CD4-positive, alpha-beta memory T cell (primary cell): ENCODE data around the gene MAP7. TPM values are rescaled to one million over a fixed set of nuclear protein-coding genes. Genes with fewer than 3 reads are reported as not detected.
"Not testable (repeated sequence)": the region's sequence is repeated elsewhere in the genome, so short reads cannot be mapped to it uniquely, and the experiment has no call there.

Experiments used
- CTCF ChIA-PET: fragments of 350-600 bp; sonication (Branson Sonifier 250); formaldehyde crosslinking; loops from one replicate; lab custom pipeline; 2021; ENCODE audit warnings: inconsistent platforms; ENCODE audit not compliant: partially characterized antibody; lab: Charles Lee
- POLR2A ChIA-PET: fragments of 350-600 bp; sonication (Branson Sonifier 250); formaldehyde crosslinking; loops from one replicate; lab custom pipeline; 2021; ENCODE audit not compliant: partially characterized antibody; lab: Charles Lee
- DNase-seq, 5 donors: peaks; one replicate each; pipeline versions ENCODE4 v3.0.0 to v3.0.0-alpha.2; 2020 to 2022; ENCODE audit warnings: mixed read lengths in 1 of 5
- H3K27ac ChIP-seq: one replicate; pipeline ENCODE4 v1.7.0; 2013; ENCODE audit warnings: low read depth, low read length
- H3K27me3 ChIP-seq: 2 replicates; pipeline ENCODE4 v1.7.0; 2013; ENCODE audit warnings: mild to moderate bottlenecking, low read length, moderate library complexity; ENCODE audit not compliant: insufficient read depth
- H3K36me3 ChIP-seq: 2 replicates; pipeline ENCODE4 v1.7.0; 2013; ENCODE audit warnings: mild to moderate bottlenecking, low read length, moderate library complexity; ENCODE audit not compliant: insufficient read depth
- H3K4me1 ChIP-seq: 2 replicates; pipeline ENCODE4 v1.7.0; 2013; ENCODE audit warnings: mild to moderate bottlenecking, low read length, moderate library complexity; ENCODE audit not compliant: insufficient read depth
- H3K4me3 ChIP-seq, 2 donors: one replicate each; pipeline ENCODE4 v1.7.0; 2013; ENCODE audit warnings: low read length in 2 of 2, mild to moderate bottlenecking in 1 of 2
- H3K9me3 ChIP-seq, 2 donors: one replicate each; pipeline ENCODE4 v1.7.0; 2013; ENCODE audit warnings: low read length in 2 of 2, control low read depth in 1 of 2; ENCODE audit not compliant: control insufficient read depth in 1 of 2
- H3K27ac Mint-ChIP-seq, 7 donors: one replicate each; pipeline ENCODE4 v1.8.0; 2020 to 2021; ENCODE audit warnings: mixed read lengths in 7 of 7, mild to moderate bottlenecking in 6 of 7, inconsistent platforms in 3 of 7, moderate library complexity in 3 of 7
- H3K27me3 Mint-ChIP-seq, 2 donors: one replicate each; pipeline ENCODE4 v1.8.0; 2020 to 2021; ENCODE audit warnings: mixed read lengths in 2 of 2
- H3K36me3 Mint-ChIP-seq, 2 donors: one replicate each; pipeline ENCODE4 v1.8.0; 2020 to 2021; ENCODE audit warnings: mixed read lengths in 2 of 2, inconsistent platforms in 1 of 2, mild to moderate bottlenecking in 1 of 2
- H3K4me1 Mint-ChIP-seq, 4 donors: one replicate each; pipeline ENCODE4 v1.8.0; 2020 to 2021; ENCODE audit warnings: mixed read lengths in 4 of 4, mild to moderate bottlenecking in 1 of 4
- H3K4me3 Mint-ChIP-seq, 8 donors: one replicate each; pipeline ENCODE4 v1.8.0; 2020 to 2021; ENCODE audit warnings: mixed read lengths in 8 of 8, mild to moderate bottlenecking in 7 of 8, moderate library complexity in 6 of 8, inconsistent platforms in 3 of 8
- H3K9me3 Mint-ChIP-seq, 8 donors: one replicate each; pipeline ENCODE4 v1.8.0; 2020 to 2021; ENCODE audit warnings: mixed read lengths in 8 of 8, mild to moderate bottlenecking in 5 of 8, inconsistent platforms in 3 of 8, moderate library complexity in 1 of 8
- intact Hi-C: fragments of 100-400 bp; cut with micrococcal nuclease; formaldehyde crosslinking; loops from one replicate; pipeline ENCODE4 v1.15.1; 2023
- polyA plus RNA-seq, 2 donors: library from polyadenylated mRNA; unstranded; fragments of 300-500 nt; fragmentation: Illumina TruSeq; gene quantifications; one replicate each; pipeline ENCODE4 v1.2.3, GENCODE V29; 2021
- total RNA-seq, 2 experiments: library from RNA; stranded (reverse); gene quantifications; one replicate each; pipeline ENCODE4 v1.2.3, GENCODE V29; 2021

MAP7 gene
- total and polyA plus RNA-seq, 4 experiments from 2014 or later: 0.55 to 1.5 (median 0.65) TPM

- intact Hi-C loops: no loop called here
- H3K27ac Mint-ChIP-seq: no peak overlapping the region
- POLR2A ChIA-PET: no interaction called here
- H3K36me3 Mint-ChIP-seq: no peaks in the 10 kb centered on the region
- no peaks in the 10 kb centered on the region for H3K9me3 ChIP-seq
- no peaks in the 10 kb centered on the region for H3K4me1 ChIP-seq
- no peak for DNase-seq
- H3K27me3 ChIP-seq: no peaks in the 10 kb centered on the region
- no peak overlapping the region for H3K27ac ChIP-seq
- H3K4me3 Mint-ChIP-seq: no peak overlapping the region
- no peaks in the 10 kb centered on the region for H3K4me1 Mint-ChIP-seq
- no peaks in the 10 kb centered on the region for H3K9me3 Mint-ChIP-seq
- H3K27me3 Mint-ChIP-seq: peaks cover 0 to 2% of the 10 kb centered on the region in 2 donors
- H3K4me3 ChIP-seq: no peak overlapping the region
- H3K36me3 ChIP-seq: no peaks in the 10 kb centered on the region
- CTCF ChIA-PET: interaction anchor here (0.7 kb wide), 1 partner anchor 9 kb away, joined by 3 read pairs; no protein-coding TSS in a partner anchor
Observed at GRCh38 chr6:136309171-136309570, 241.1 kb downstream of the MAP7 start.

DNA sequence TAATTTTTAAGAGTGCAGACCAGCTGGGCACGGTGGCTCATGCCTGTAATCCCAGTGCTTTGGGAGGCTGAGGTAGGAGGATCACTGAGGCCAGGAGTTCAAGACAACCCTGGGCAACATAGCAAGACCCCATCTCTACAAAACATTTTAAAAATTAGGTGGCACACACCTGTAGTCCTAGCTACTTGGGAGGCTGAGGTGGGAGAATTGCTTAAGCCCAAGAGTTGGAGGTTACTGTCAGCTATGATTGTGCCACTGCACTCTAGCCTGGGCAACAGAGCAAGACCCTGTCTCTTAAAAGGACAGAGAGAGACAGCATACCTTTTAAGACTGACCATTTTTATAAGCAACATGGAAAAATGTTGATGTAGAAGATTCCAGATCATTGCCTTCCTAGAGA lies 241.8 kb downstream of the MAP7 start:
- H3K4me1 ChIP-seq, H3K4me3 ChIP-seq, H3K27ac Mint-ChIP-seq, H3K27me3 Mint-ChIP-seq, H3K9me3 ChIP-seq, H3K36me3 ChIP-seq, H3K27ac ChIP-seq, H3K9me3 Mint-ChIP-seq, H3K36me3 Mint-ChIP-seq, H3K4me1 Mint-ChIP-seq, DNase-seq, H3K4me3 Mint-ChIP-seq, intact Hi-C loops, H3K27me3 ChIP-seq: not testable (repeated sequence)
- ChIA-PET POLR2A (interaction anchor here (1.0 to 1.3 kb wide), 2 partner anchors 18 to 768 kb away, joined by 3 to 4 read pairs; partner anchors contain the start of gene BCLAF1), CTCF (interaction anchor here (0.6 kb wide), 1 partner anchor 230 kb away, joined by 4 read pairs; no protein-coding TSS in a partner anchor)

DNA sequence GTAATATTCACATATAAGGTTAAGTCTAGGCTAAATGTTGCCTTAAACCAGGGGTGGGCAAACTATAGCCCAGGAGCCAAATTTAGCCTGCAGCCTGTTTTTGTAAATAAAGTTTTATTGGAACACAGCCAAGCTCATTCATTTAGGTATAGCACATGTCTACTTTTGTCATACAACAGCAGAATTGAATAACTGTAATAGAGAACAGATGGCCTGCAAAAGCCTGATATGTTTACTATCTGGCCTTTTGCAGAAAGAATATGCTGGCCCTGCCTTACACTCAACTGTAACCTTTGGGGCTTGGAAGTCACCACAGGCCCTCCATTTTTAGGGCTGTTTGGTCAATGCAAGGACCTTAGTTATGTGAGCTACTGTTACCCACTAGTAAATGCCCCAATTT lies 242.9 kb downstream of the MAP7 start:
- no peak for DNase-seq
- no peak overlapping the region for H3K4me3 Mint-ChIP-seq
- H3K27ac ChIP-seq: no peak overlapping the region
- H3K4me1 Mint-ChIP-seq: no peaks in the 10 kb centered on the region
- intact Hi-C loops: no loop called here
- no peak overlapping the region for H3K27ac Mint-ChIP-seq
- POLR2A ChIA-PET: no interaction called here
- no peaks in the 10 kb centered on the region for H3K4me1 ChIP-seq
- H3K4me3 ChIP-seq: no peak overlapping the region
- H3K9me3 Mint-ChIP-seq: peaks cover 0 to 5% (median 2%) of the 10 kb centered on the region in 8 donors
- no peaks in the 10 kb centered on the region for H3K9me3 ChIP-seq
- peaks cover 0 to 2% of the 10 kb centered on the region in 2 donors for H3K27me3 Mint-ChIP-seq
- no peaks in the 10 kb centered on the region for H3K27me3 ChIP-seq
- no peaks in the 10 kb centered on the region for H3K36me3 ChIP-seq
- H3K36me3 Mint-ChIP-seq: no peaks in the 10 kb centered on the region
- CTCF ChIA-PET: interaction anchor here (1.4 kb wide), 1 partner anchor 10 kb away, joined by 4 read pairs; no protein-coding TSS in a partner anchor

DNA sequence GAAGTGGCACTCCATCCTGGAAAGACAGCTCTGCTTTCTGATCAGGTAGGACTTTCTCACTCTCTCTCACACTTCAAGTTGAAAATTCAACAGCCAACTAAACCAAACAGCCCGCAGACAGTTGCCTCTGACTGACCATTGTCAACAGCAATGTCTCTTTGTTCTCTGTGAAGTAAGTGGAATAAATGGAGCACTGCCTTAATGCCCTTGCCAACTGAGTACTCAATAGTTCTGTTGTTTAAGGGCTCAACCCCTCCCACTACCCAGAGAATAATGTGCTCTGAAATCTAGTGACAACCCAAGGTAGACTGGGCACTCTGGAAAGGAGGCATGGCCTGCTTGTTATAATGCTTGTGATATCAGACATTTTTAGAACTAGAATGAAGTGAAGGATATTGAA lies 243.8 kb downstream of the MAP7 start:
- peaks cover 0 to 5% (median 2%) of the 10 kb centered on the region in 8 donors for H3K9me3 Mint-ChIP-seq
- DNase-seq: no peak
- intact Hi-C loops: no loop called here
- ChIA-PET POLR2A (no interaction called here), CTCF (no interaction called here)
- Histone ChIP-seq H3K9me3 (no peaks in the 10 kb centered on the region), H3K27ac (no peak overlapping the region), H3K4me3 (no peak overlapping the region), H3K4me1 (no peaks in the 10 kb centered on the region), H3K27me3 (no peaks in the 10 kb centered on the region), H3K36me3 (no peaks in the 10 kb centered on the region)
- H3K27me3 Mint-ChIP-seq: no peaks in the 10 kb centered on the region
- H3K4me3 Mint-ChIP-seq: no peak overlapping the region
- H3K36me3 Mint-ChIP-seq: no peaks in the 10 kb centered on the region
- H3K4me1 Mint-ChIP-seq: no peaks in the 10 kb centered on the region
- peak overlapping the region in 1 of 7 donors; percentile 73 for H3K27ac Mint-ChIP-seq

GRCh38 chr6:136304410-136304809 lies 245.8 kb downstream of the MAP7 start:
- intact Hi-C loops: no loop called here
- ChIA-PET POLR2A (interaction anchor here (2.3 kb wide), 1 partner anchor 14 kb away, joined by 7 read pairs; the partner anchor contains the start of gene BCLAF1), CTCF (no interaction called here)
- Mint-ChIP-seq H3K36me3 (no peaks in the 10 kb centered on the region), H3K27me3 (peaks cover 0 to 2% of the 10 kb centered on the region in 2 donors), H3K9me3 (peaks cover 0 to 5% (median 2%) of the 10 kb centered on the region in 8 donors), H3K4me3 (no peak overlapping the region), H3K27ac (no peak overlapping the region), H3K4me1 (no peaks in the 10 kb centered on the region)
- Histone ChIP-seq H3K4me1 (no peaks in the 10 kb centered on the region), H3K27ac (no peak overlapping the region), H3K36me3 (no peaks in the 10 kb centered on the region), H3K9me3 (no peaks in the 10 kb centered on the region), H3K27me3 (no peaks in the 10 kb centered on the region), H3K4me3 (no peak overlapping the region)
- no peak for DNase-seq

- Histone ChIP-seq H3K36me3 (no peaks in the 10 kb centered on the region), H3K27ac (no peak overlapping the region), H3K9me3 (no peaks in the 10 kb centered on the region), H3K4me3 (no peak overlapping the region), H3K27me3 (no peaks in the 10 kb centered on the region), H3K4me1 (no peaks in the 10 kb centered on the region)
- ChIA-PET POLR2A (interaction anchor here (2.3 kb wide), 1 partner anchor 13 kb away, joined by 7 read pairs; the partner anchor contains the start of gene BCLAF1), CTCF (no interaction called here)
- H3K9me3 Mint-ChIP-seq: peaks cover 0 to 5% (median 2%) of the 10 kb centered on the region in 8 donors
- no peak for DNase-seq
- no peak overlapping the region for H3K4me3 Mint-ChIP-seq
- no peak overlapping the region for H3K27ac Mint-ChIP-seq
- H3K36me3 Mint-ChIP-seq: no peaks in the 10 kb centered on the region
- peaks cover 0 to 2% of the 10 kb centered on the region in 2 donors for H3K27me3 Mint-ChIP-seq
- intact Hi-C loops: no loop called here
- H3K4me1 Mint-ChIP-seq: no peaks in the 10 kb centered on the region
Observed at GRCh38 chr6:136303516-136303915, 246.7 kb downstream of the MAP7 start.

GRCh38 chr6:136294621-136295020 lies 255.6 kb downstream of the MAP7 start:
- peaks cover 2 to 25% (median 19%) of the 10 kb centered on the region in 4 donors for H3K4me1 Mint-ChIP-seq
- Histone ChIP-seq H3K27me3 (no peaks in the 10 kb centered on the region), H3K9me3 (no peaks in the 10 kb centered on the region), H3K36me3 (no peaks in the 10 kb centered on the region), H3K27ac (no peak overlapping the region), H3K4me1 (peaks cover 22% of the 10 kb centered on the region), H3K4me3 (no peak overlapping the region)
- peak overlapping the region in 4 of 7 donors; percentile 17 to 46 (median 32) for H3K27ac Mint-ChIP-seq
- intact Hi-C loops: no loop called here
- H3K9me3 Mint-ChIP-seq: peaks cover 0 to under 1% (median 0%) of the 10 kb centered on the region in 8 donors
- no peak overlapping the region for H3K4me3 Mint-ChIP-seq
- ChIA-PET CTCF (interaction anchor here (1.2 kb wide), 1 partner anchor 23 kb away, joined by 3 read pairs; no protein-coding TSS in a partner anchor), POLR2A (no interaction called here)
- peaks cover 0 to 8% of the 10 kb centered on the region in 2 donors for H3K36me3 Mint-ChIP-seq
- no peak for DNase-seq
- H3K27me3 Mint-ChIP-seq: peaks cover 0 to 2% of the 10 kb centered on the region in 2 donors
